GM23338 (cell line): ENCODE data around the gene SRP14. TPM values are rescaled to one million over a fixed set of nuclear protein-coding genes. Genes with fewer than 3 reads are reported as not detected.

Experiments used
- ATAC-seq: fragments of 200-7000 bp; cut with Tn5 transposase; 3 replicates; pipeline ENCODE4 v1.9.1; 2020
- DNase-seq: peaks from one replicate; pipeline ENCODE4 v3.0.0-alpha.2; 2015; ENCODE audit warnings: low spot score
- H2AFZ ChIP-seq: fragments of 200-600 bp; sonication (generic); 2 replicates; pipeline ENCODE4 v1.8.0; 2016; ENCODE audit warnings: antibody characterized with exemption, mild to moderate bottlenecking, moderate library complexity
- H3F3A ChIP-seq: fragments of 200-600 bp; sonication (generic); replicated peaks from 2 replicates; pipeline ENCODE4 v1.8.0; 2017; ENCODE audit warnings: antibody characterized with exemption, mixed run types, low read depth
- H3K27ac ChIP-seq: fragments of 200-600 bp; sonication (generic); 2 replicates; pipeline ENCODE4 v1.6.1; 2016; ENCODE audit warnings: low read depth
- H3K27me3 ChIP-seq: fragments of 200-600 bp; sonication (generic); 2 replicates; pipeline ENCODE4 v1.8.0; 2016; ENCODE audit warnings: mild to moderate bottlenecking, mixed run types, moderate library complexity; ENCODE audit not compliant: insufficient read depth
- H3K36me3 ChIP-seq: fragments of 200-600 bp; sonication (generic); 2 replicates; pipeline ENCODE4 v1.8.0; 2016; ENCODE audit warnings: mild to moderate bottlenecking; ENCODE audit not compliant: insufficient read depth
- H3K4me1 ChIP-seq: fragments of 200-600 bp; sonication (generic); 2 replicates; pipeline ENCODE4 v1.8.0; 2016; ENCODE audit warnings: mild to moderate bottlenecking, moderate library complexity; ENCODE audit not compliant: insufficient read depth
- H3K4me2 ChIP-seq: fragments of 200-600 bp; sonication (generic); 2 replicates; pipeline ENCODE4 v1.7.1; 2017; ENCODE audit warnings: mixed run types
- H3K4me3 ChIP-seq: fragments of 200-600 bp; sonication (generic); 2 replicates; pipeline ENCODE4 v1.6.1; 2016; ENCODE audit warnings: mixed run types
- H3K79me2 ChIP-seq: fragments of 200-600 bp; sonication (generic); replicated peaks from 2 replicates; pipeline ENCODE4 v1.8.0; 2017; ENCODE audit warnings: mild to moderate bottlenecking; ENCODE audit not compliant: insufficient read depth
- H3K9me2 ChIP-seq: fragments of 200-600 bp; sonication (generic); 2 replicates; pipeline ENCODE4 v1.8.0; 2017; ENCODE audit not compliant: insufficient read depth
- H4K20me1 ChIP-seq: fragments of 200-600 bp; sonication (generic); replicated peaks from 2 replicates; pipeline ENCODE4 v1.8.0; 2017; ENCODE audit warnings: mild to moderate bottlenecking; ENCODE audit not compliant: insufficient read depth
- H3K27ac Mint-ChIP-seq: 2 replicates; pipeline ENCODE4 v1.8.0; 2020; ENCODE audit warnings: inconsistent platforms, mild to moderate bottlenecking, moderate library complexity, mixed read lengths
- H3K27me3 Mint-ChIP-seq: 3 replicates; pipeline ENCODE4 v1.8.0; 2022; ENCODE audit warnings: low read depth, mild to moderate bottlenecking, moderate library complexity, mixed read lengths, inconsistent platforms; ENCODE audit not compliant: insufficient read depth, poor library complexity
- H3K36me3 Mint-ChIP-seq: 3 replicates; pipeline ENCODE4 v1.8.0; 2021; ENCODE audit warnings: low read depth, mild to moderate bottlenecking, inconsistent platforms, moderate library complexity, mixed read lengths
- H3K4me1 Mint-ChIP-seq: 3 replicates; pipeline ENCODE4 v1.8.0; 2020; ENCODE audit warnings: mild to moderate bottlenecking, inconsistent platforms, mixed read lengths
- H3K4me3 Mint-ChIP-seq: 3 replicates; pipeline ENCODE4 v1.8.0; 2021; ENCODE audit warnings: moderate library complexity, mild to moderate bottlenecking, inconsistent platforms, mixed read lengths
- H3K9me3 Mint-ChIP-seq: 3 replicates; pipeline ENCODE4 v1.8.0; 2020; ENCODE audit warnings: moderate library complexity, mild to moderate bottlenecking, inconsistent platforms, mixed read lengths
- CREB1 ChIP-seq: fragments of 250-450 bp; sonication (Bioruptor Pico); IDR thresholded peaks from 2 replicates; pipeline ENCODE4 v1.5.0; 2020; ENCODE audit warnings: low read depth, mild to moderate bottlenecking, moderate library complexity
- CTCF ChIP-seq, 2 experiments: fragments of 200-600 bp in 1 of 2; sonication (generic) in 1 of 2; conservative IDR thresholded peaks; 2 replicates each; pipeline versions ENCODE4 v1.5.1 to v1.6.1; 2016 to 2017; ENCODE audit warnings: antibody characterized with exemption in 2 of 2, low read depth in 2 of 2, mild to moderate bottlenecking in 2 of 2, moderate library complexity in 1 of 2
- ETS1 ChIP-seq: IDR thresholded peaks from 2 replicates; pipeline ENCODE4 v1.6.1; 2016; ENCODE audit warnings: antibody characterized with exemption
- EZH2 ChIP-seq: fragments of 200-600 bp; sonication (generic); IDR thresholded peaks from one replicate; pipeline ENCODE4 v1.8.0; 2017; ENCODE audit warnings: antibody characterized with exemption, mild to moderate bottlenecking, low read depth; ENCODE audit not compliant: unreplicated experiment
- EZH2phosphoT487 ChIP-seq: fragments of 200-600 bp; sonication (generic); IDR thresholded peaks from one replicate; pipeline ENCODE4 v1.8.1; 2018; ENCODE audit warnings: antibody characterized with exemption; ENCODE audit not compliant: unreplicated experiment
- JUNB ChIP-seq: IDR thresholded peaks from one replicate; pipeline ENCODE4 v1.6.1; 2016; ENCODE audit warnings: antibody characterized with exemption; ENCODE audit not compliant: unreplicated experiment
- NANOG ChIP-seq: IDR thresholded peaks from 2 replicates; pipeline ENCODE4 v1.6.1; 2016; ENCODE audit warnings: antibody characterized with exemption, borderline replicate concordance
- POLR2AphosphoS5 ChIP-seq: IDR thresholded peaks from 2 replicates; pipeline ENCODE4 v1.6.1; 2016; ENCODE audit warnings: antibody characterized with exemption, low read depth
- REST ChIP-seq: IDR thresholded peaks from one replicate; pipeline ENCODE4 v1.6.1; 2018; ENCODE audit warnings: antibody characterized with exemption; ENCODE audit not compliant: unreplicated experiment
- STAT1 ChIP-seq: IDR thresholded peaks from one replicate; pipeline ENCODE4 v1.6.1; 2016; ENCODE audit warnings: antibody characterized with exemption; ENCODE audit not compliant: unreplicated experiment
- ZNF114 ChIP-seq: fragments of 250-450 bp; sonication (Bioruptor Pico); IDR thresholded peaks from 2 replicates; pipeline ENCODE4 v1.5.0; 2020; ENCODE audit warnings: mild to moderate bottlenecking, moderate library complexity
- ZNF331 ChIP-seq: fragments of 250-450 bp; sonication (Bioruptor Pico); IDR thresholded peaks from 2 replicates; pipeline ENCODE4 v1.5.0; 2020; ENCODE audit warnings: low read depth, mild to moderate bottlenecking, moderate library complexity
- ZNF462 ChIP-seq: fragments of 250-450 bp; sonication (Bioruptor Pico); IDR thresholded peaks from 2 replicates; pipeline ENCODE4 v1.5.0; 2020; ENCODE audit warnings: mild to moderate bottlenecking, moderate library complexity
- polyA plus RNA-seq: library from polyadenylated mRNA; unstranded; fragments of >200 nt; fragmentation: Nextera tagmentation; extraction: Ambion mirVana; gene quantifications from 2 replicates; pipeline ENCODE4 v1.2.1, GENCODE V29; 2016
- total RNA-seq: library from RNA; depleted of rRNA; stranded (reverse); fragments of >200 nt; shearing (Covaris generic); gene quantifications from 2 replicates; pipeline ENCODE4 v1.2.3, GENCODE V29; 2014

SRP14 gene
- total and polyA plus RNA-seq, 2 experiments from 2014 or later: 249 to 1,412 TPM

GRCh38 chr15:40053831-40054604, 15.0 kb upstream of the SRP14 start:
- Histone ChIP-seq H3K27ac (no peak overlapping the region), H3K79me2 (no peaks in the 10 kb centered on the region), H2AFZ (no peak overlapping the region), H3F3A (0 out of 2 replicates have a peak, but pooled peaks cover 10% of the 10 kb centered on the region), H4K20me1 (no peaks in the 10 kb centered on the region), H3K4me3 (no peak overlapping the region), H3K4me1 (peaks cover 6% of the 10 kb centered on the region), H3K36me3 (no peaks in the 10 kb centered on the region), H3K9me2 (no peaks in the 10 kb centered on the region), H3K27me3 (no peaks in the 10 kb centered on the region), H3K4me2 (no peak overlapping the region)
- DNase-seq: no peak
- no peak for ATAC-seq
- H3K9me3 Mint-ChIP-seq: no peaks in the 10 kb centered on the region; the same call in 2 of the 3 replicates
- peaks cover 12% of the 10 kb centered on the region for H3K27me3 Mint-ChIP-seq
- H3K36me3 Mint-ChIP-seq: no peaks in the 10 kb centered on the region; the same call in 2 of the 3 replicates
- peaks cover 32% of the 10 kb centered on the region for H3K4me1 Mint-ChIP-seq
- no peak overlapping the region for H3K27ac Mint-ChIP-seq
- no peak overlapping the region for H3K4me3 Mint-ChIP-seq
- TF ChIP-seq EZH2phosphoT487 (no peak), ETS1 (no peak), ZNF462 (CRISPR knock-in tag) (no peak), STAT1 (no peak), NANOG (no peak), POLR2AphosphoS5 (no peak), REST (no peak), EZH2 (no peak), JUNB (no peak), CREB1 (CRISPR knock-in tag) (no peak), CTCF (conservative IDR thresholded peaks at IDR 0.05; ENCODE audit: low read depth in 2 of 2) (no peak), ZNF331 (CRISPR knock-in tag) (no peak), ZNF114 (no peak)
